H1 (cell line): ENCODE data around the gene NTRK2. TPM values are rescaled to one million over a fixed set of nuclear protein-coding genes. Genes with fewer than 3 reads are reported as not detected.

ENCODE experiments used
- CTCF ChIA-PET: fragments of 300-600 bp; sonication (Branson Sonifier 250); formaldehyde crosslinking; loops from one replicate; lab custom pipeline; 2021; ENCODE audit not compliant: partially characterized antibody; lab: Charles Lee
- POLR2A ChIA-PET: fragments of 300-600 bp; sonication (Branson Sonifier 250); formaldehyde crosslinking; loops from one replicate; lab custom pipeline; 2021; ENCODE audit warnings: inconsistent platforms; ENCODE audit not compliant: partially characterized antibody; lab: Charles Lee
- DNase-seq, 2 experiments: peaks; one replicate each; pipeline versions ENCODE4 v3.0.0 to v3.0.0-alpha.2; 2010 to 2022; ENCODE audit warnings: low spot score in 2 of 2, low read depth in 1 of 2, mixed read lengths in 1 of 2
- FAIRE-seq: peaks from 2 replicates; lab custom pipeline; 2011; peaks lifted over from hg19 to GRCh38; lab: Jason Lieb, UNC
- H2AFZ ChIP-seq: 2 replicates; pipeline ENCODE4 v1.8.1; 2012; ENCODE audit warnings: low read length, inconsistent platforms
- H2AK5ac ChIP-seq: 2 replicates; pipeline ENCODE4 v1.6.1; 2013; ENCODE audit warnings: low read depth, low read length
- H2BK120ac ChIP-seq: replicated peaks from 2 replicates; pipeline ENCODE3; 2013; ENCODE audit warnings: low read depth, low read length, inconsistent platforms
- H2BK12ac ChIP-seq: 2 replicates; pipeline ENCODE4 v1.6.1; 2013; ENCODE audit warnings: low read depth, low read length
- H2BK15ac ChIP-seq: 2 replicates; pipeline ENCODE4 v1.6.1; 2013; ENCODE audit warnings: low read length
- H2BK20ac ChIP-seq: 2 replicates; pipeline ENCODE4 v1.6.1; 2013; ENCODE audit warnings: low read length
- H2BK5ac ChIP-seq: 2 replicates; pipeline ENCODE4 v1.6.1; 2013; ENCODE audit warnings: low read depth, low read length
- H3K14ac ChIP-seq: 2 replicates; pipeline ENCODE4 v1.6.1; 2013; ENCODE audit warnings: inconsistent platforms; ENCODE audit not compliant: insufficient read length
- H3K18ac ChIP-seq: 2 replicates; pipeline ENCODE4 v1.6.1; 2013; ENCODE audit warnings: low read length; ENCODE audit errors: extremely low read depth
- H3K23ac ChIP-seq: 2 replicates; pipeline ENCODE4 v1.6.1; 2013; ENCODE audit warnings: inconsistent platforms; ENCODE audit not compliant: insufficient read length
- H3K23me2 ChIP-seq: 2 replicates; pipeline ENCODE4 v1.6.1; 2013; ENCODE audit warnings: low read depth, low read length
- H3K27ac ChIP-seq: 2 replicates; pipeline ENCODE4 v1.6.1; 2011; ENCODE audit warnings: low read depth, low read length, inconsistent platforms
- H3K27me3 ChIP-seq, 4 experiments: replicated peaks in 1 of 4; 1 replicate in 1 of 4; 2 replicates in 3 of 4; pipeline versions ENCODE4 v1.6.1 to v1.8.1; 2011 to 2013; ENCODE audit warnings: low read length in 3 of 4, mild to moderate bottlenecking in 3 of 4, inconsistent platforms in 2 of 4, mixed read lengths in 2 of 4, moderate library complexity in 1 of 4; ENCODE audit not compliant: control insufficient read depth in 3 of 4, insufficient read depth in 3 of 4; ENCODE audit errors: extremely low read depth in 1 of 4
- H3K36me3 ChIP-seq, 4 experiments: 2 replicates each; pipeline versions ENCODE4 v1.6.1 to v1.8.1; 2011 to 2013; ENCODE audit warnings: mild to moderate bottlenecking in 4 of 4, low read length in 3 of 4, moderate library complexity in 2 of 4, control low read depth in 1 of 4, inconsistent platforms in 1 of 4; ENCODE audit not compliant: insufficient read depth in 4 of 4, control insufficient read depth in 2 of 4
- H3K4ac ChIP-seq: replicated peaks from 2 replicates; pipeline ENCODE3; 2013; ENCODE audit warnings: low read length, low read depth, mixed read lengths, inconsistent platforms; ENCODE audit not compliant: insufficient read length
- H3K4me1 ChIP-seq, 4 experiments: replicated peaks in 1 of 4; 1 replicate in 1 of 4; 2 replicates in 3 of 4; pipeline versions ENCODE4 v1.6.1 to v1.8.1; 2011 to 2013; ENCODE audit warnings: low read length in 3 of 4, inconsistent platforms in 2 of 4, mixed read lengths in 1 of 4; ENCODE audit not compliant: insufficient read depth in 4 of 4, control insufficient read depth in 3 of 4
- H3K4me2 ChIP-seq, 2 experiments: 2 replicates each; pipeline versions ENCODE4 v1.6.1 to v1.8.1; 2011 to 2013; ENCODE audit warnings: low read depth in 2 of 2, low read length in 2 of 2, control low read depth in 1 of 2, inconsistent platforms in 1 of 2, mild to moderate bottlenecking in 1 of 2; ENCODE audit not compliant: insufficient read depth in 1 of 2
- H3K4me3 ChIP-seq, 4 experiments: fragments of 200-600, 300-600 bp in 1 of 4; sonication (generic), shearing (Covaris generic), sonication (Bioruptor Twin) in 1 of 4; 2 replicates each; pipeline versions ENCODE4 v1.5.1 to v1.8.1; 2011 to 2016; ENCODE audit warnings: low read length in 4 of 4, low read depth in 3 of 4, control low read depth in 2 of 4, inconsistent platforms in 2 of 4, mild to moderate bottlenecking in 2 of 4, mixed read lengths in 1 of 4, moderate library complexity in 1 of 4; ENCODE audit not compliant: insufficient read depth in 2 of 4; ENCODE audit errors: extremely low read depth in 1 of 4
- H3K56ac ChIP-seq: replicated peaks from 2 replicates; pipeline ENCODE3; 2013; ENCODE audit warnings: low read depth, mild to moderate bottlenecking, mixed read lengths, low read length, inconsistent platforms; ENCODE audit not compliant: insufficient read length
- H3K79me1 ChIP-seq: 2 replicates; pipeline ENCODE4 v1.6.1; 2013; ENCODE audit warnings: low read depth, low read length, control low read depth
- H3K79me2 ChIP-seq, 2 experiments: 2 replicates each; pipeline versions ENCODE4 v1.6.1 to v1.8.1; 2012 to 2013; ENCODE audit warnings: low read length in 2 of 2, mild to moderate bottlenecking in 2 of 2, inconsistent platforms in 1 of 2; ENCODE audit not compliant: insufficient read depth in 2 of 2, control insufficient read depth in 1 of 2
- H3K9ac ChIP-seq, 4 experiments: replicated peaks in 1 of 4; 1 replicate in 1 of 4; 2 replicates in 3 of 4; pipeline versions ENCODE4 v1.6.1 to v1.8.1; 2011 to 2013; ENCODE audit warnings: low read depth in 3 of 4, low read length in 3 of 4, control low read depth in 2 of 4, mild to moderate bottlenecking in 2 of 4, moderate library complexity in 2 of 4, inconsistent platforms in 1 of 4; ENCODE audit errors: extremely low read depth in 1 of 4
- H3K9me3 ChIP-seq, 2 experiments: 2 replicates each; pipeline versions ENCODE4 v1.6.1 to v1.8.1; 2012 to 2013; ENCODE audit warnings: mild to moderate bottlenecking in 2 of 2, moderate library complexity in 2 of 2, control low read depth in 1 of 2, inconsistent platforms in 1 of 2, low read depth in 1 of 2, low read length in 1 of 2, mixed read lengths in 1 of 2; ENCODE audit not compliant: insufficient read depth in 2 of 2
- H4K20me1 ChIP-seq, 2 experiments: replicated peaks in 1 of 2; 2 replicates each; pipeline versions ENCODE3 to v1.8.1; 2011 to 2013; ENCODE audit warnings: inconsistent platforms in 2 of 2, low read length in 2 of 2, mild to moderate bottlenecking in 1 of 2; ENCODE audit not compliant: insufficient read depth in 2 of 2, control insufficient read depth in 1 of 2
- H4K5ac ChIP-seq: 2 replicates; pipeline ENCODE4 v1.6.1; 2013; ENCODE audit warnings: low read length, low read depth, mixed read lengths, inconsistent platforms; ENCODE audit not compliant: insufficient read length
- H4K8ac ChIP-seq: 2 replicates; pipeline ENCODE4 v1.8.0; 2013; ENCODE audit warnings: mild to moderate bottlenecking, moderate library complexity, low read length, inconsistent platforms; ENCODE audit not compliant: insufficient read depth; ENCODE audit errors: extremely low read depth
- H4K91ac ChIP-seq: replicated peaks from 2 replicates; pipeline ENCODE3; 2013; ENCODE audit warnings: low read length, mixed read lengths, inconsistent platforms; ENCODE audit not compliant: insufficient read length
- CEBPB ChIP-seq: IDR thresholded peaks from 2 replicates; pipeline ENCODE4 v1.6.1; 2012; ENCODE audit warnings: low read depth, low read length
- CHD1 ChIP-seq: IDR thresholded peaks from 2 replicates; pipeline ENCODE4 v1.6.1; 2012; ENCODE audit warnings: low read depth, low read length, improper control_type of control experiment
- EP300 ChIP-seq, 2 experiments: IDR thresholded peaks; 1 replicate in 1 of 2; 2 replicates in 1 of 2; pipeline ENCODE4 v1.6.1; 2011 to 2012; ENCODE audit warnings: low read depth in 2 of 2, low read length in 2 of 2, mild to moderate bottlenecking in 2 of 2, borderline replicate concordance in 1 of 2, inconsistent platforms in 1 of 2, moderate library complexity in 1 of 2
- HDAC2 ChIP-seq, 2 experiments: fragments of 300-600 bp in 1 of 2; sonication (generic) in 1 of 2; IDR thresholded peaks; 2 replicates each; pipeline ENCODE4 v1.6.1; 2011 to 2012; ENCODE audit warnings: low read depth in 2 of 2, low read length in 2 of 2, mild to moderate bottlenecking in 2 of 2, moderate library complexity in 2 of 2, borderline replicate concordance in 1 of 2, inconsistent platforms in 1 of 2
- JUN ChIP-seq: IDR thresholded peaks from 2 replicates; pipeline ENCODE4 v1.6.1; 2011; ENCODE audit warnings: low read depth, mild to moderate bottlenecking, improper control_type of control experiment, low read length
- JUND ChIP-seq: IDR thresholded peaks from 2 replicates; pipeline ENCODE4 v1.6.1; 2011; ENCODE audit warnings: mild to moderate bottlenecking, improper control_type of control experiment, low read length
- KDM5A ChIP-seq: fragments of 200-600 bp; IDR thresholded peaks from 2 replicates; pipeline ENCODE4 v1.7.1; 2012; ENCODE audit warnings: mild to moderate bottlenecking, low read length, inconsistent platforms, mixed read lengths
- NRF1 ChIP-seq: IDR thresholded peaks from 2 replicates; pipeline ENCODE4 v1.6.1; 2011; ENCODE audit warnings: mild to moderate bottlenecking, low read depth, low read length, improper control_type of control experiment
- RBBP5 ChIP-seq: IDR thresholded peaks from 2 replicates; pipeline ENCODE4 v1.7.1; 2012; ENCODE audit warnings: low read depth, mild to moderate bottlenecking, inconsistent platforms, low read length, moderate library complexity, borderline replicate concordance
- RFX5 ChIP-seq: IDR thresholded peaks from 2 replicates; pipeline ENCODE4 v1.6.1; 2011; ENCODE audit warnings: low read depth, low read length, improper control_type of control experiment, borderline replicate concordance
- RXRA ChIP-seq: IDR thresholded peaks from 2 replicates; pipeline ENCODE4 v1.6.1; 2011; ENCODE audit warnings: low read depth, mild to moderate bottlenecking, low read length, moderate library complexity; ENCODE audit not compliant: insufficient read depth
- SAP30 ChIP-seq: fragments of 300-600 bp; sonication (generic); IDR thresholded peaks from 2 replicates; pipeline ENCODE4 v1.7.1; 2012; ENCODE audit warnings: low read length, moderate library complexity, mild to moderate bottlenecking, inconsistent platforms; ENCODE audit not compliant: insufficient read depth, insufficient replicate concordance
- SP4 ChIP-seq: IDR thresholded peaks from 2 replicates; pipeline ENCODE4 v1.6.1; 2012; ENCODE audit warnings: low read length, inconsistent platforms
- SUZ12 ChIP-seq: fragments of 200-600 bp; sonication (generic); IDR thresholded peaks from 2 replicates; pipeline ENCODE4 v1.6.1; 2012; ENCODE audit warnings: mild to moderate bottlenecking, inconsistent platforms, low read length, moderate library complexity, mixed read lengths
- TAF1 ChIP-seq: IDR thresholded peaks from 2 replicates; pipeline ENCODE4 v1.6.1; 2011; ENCODE audit warnings: mild to moderate bottlenecking, low read depth, low read length
- TAF7 ChIP-seq: optimal IDR thresholded peaks from 2 replicates; pipeline ENCODE3; 2011; ENCODE audit warnings: low read depth, mild to moderate bottlenecking, inconsistent platforms, low read length, moderate library complexity, borderline replicate concordance
- polyA plus RNA-seq, 7 experiments: library from polyadenylated mRNA; depleted of rRNA in 3 of 7; stranded (reverse) in 5 of 7; unstranded in 2 of 7; fragments of >200 nt in 5 of 7; fragments of 200-250 nt in 2 of 7; gene quantifications; 1 replicate in 5 of 7; 2 replicates in 1 of 7; 4 replicates in 1 of 7; pipeline versions ENCODE4 v1.2.1 to v1.2.3, GENCODE V29; 2011 to 2013; ENCODE audit warnings: missing spikeins in 2 of 7, mixed read lengths in 2 of 7
- total RNA-seq: library from RNA; stranded (reverse); fragmentation: NEBNext Ultra II Directional; extraction: Animal tissue kit (Norgen Biotek cat#: 25700); gene quantifications from 2 replicates; pipeline ENCODE4 v1.2.1, GENCODE V29; 2021

The NTRK2 gene
- total and polyA plus RNA-seq, 2 of the 8 experiments (the other 6 are each of a cell fraction or from before 2014, with no cell fraction given), result 0.03 to 0.04 TPM

- H2BK20ac ChIP-seq, result no peak overlapping the region
- no peak overlapping the region for H4K5ac ChIP-seq
- no peaks in the 10 kb centered on the region for H3K79me2 ChIP-seq
- H2BK120ac ChIP-seq, result no peak overlapping the region
- H4K8ac ChIP-seq, result no peak overlapping the region
- H3K18ac ChIP-seq, result no peak overlapping the region
- H3K4me1 ChIP-seq, result no peaks in the 10 kb centered on the region
- H2BK15ac ChIP-seq, result no peak overlapping the region
- H3K23me2 ChIP-seq, result no peaks in the 10 kb centered on the region
- H2BK5ac ChIP-seq, result no peak overlapping the region
- H4K20me1 ChIP-seq, result no peaks in the 10 kb centered on the region
- H2AFZ ChIP-seq, result no peak overlapping the region
- no peak overlapping the region for H4K91ac ChIP-seq
- no peak for FAIRE-seq
- no peaks in the 10 kb centered on the region for H3K9me3 ChIP-seq
- ChIA-PET CTCF (interaction anchor here (0.7 to 1.7 kb wide), 6 partner anchors 22 to 274 kb away, joined by 3 to 4 read pairs (median 3); no protein-coding TSS in a partner anchor), POLR2A (no interaction called here)
- no peak overlapping the region for H3K9ac ChIP-seq
- no peak overlapping the region for H3K4ac ChIP-seq
- DNase-seq, result no peak
- H2AK5ac ChIP-seq, result no peak overlapping the region
- no peaks in the 10 kb centered on the region for H3K36me3 ChIP-seq
- no peak overlapping the region for H3K23ac ChIP-seq
- H3K4me3 ChIP-seq, result no peak overlapping the region
- H3K14ac ChIP-seq, result no peak overlapping the region
- H2BK12ac ChIP-seq, result no peak overlapping the region
- H3K27ac ChIP-seq, result no peak overlapping the region
- no peak overlapping the region for H3K56ac ChIP-seq
- no peak overlapping the region for H3K4me2 ChIP-seq
- no peaks in the 10 kb centered on the region for H3K27me3 ChIP-seq
- H3K79me1 ChIP-seq, result no peaks in the 10 kb centered on the region
- no peak for TF ChIP-seq CEBPB
- no peak for TF ChIP-seq EP300 (IDR thresholded peaks at IDR 0.05; ENCODE audit: borderline replicate concordance in 1 of 2, low read depth in 2 of 2, low read length in 2 of 2)
- TF ChIP-seq TAF7, result no peak
- no peak for TF ChIP-seq RXRA
- TF ChIP-seq KDM5A, result no peak
- TF ChIP-seq NRF1, result no peak
- no peak for TF ChIP-seq SAP30
- no peak for TF ChIP-seq CHD1
- TF ChIP-seq RFX5, result no peak
- no peak for TF ChIP-seq JUN
- TF ChIP-seq HDAC2 (IDR thresholded peaks at IDR 0.05; ENCODE audit: borderline replicate concordance in 1 of 2, low read depth in 2 of 2, low read length in 2 of 2), result no peak
- no peak for TF ChIP-seq SUZ12
- TF ChIP-seq SP4, result no peak
- no peak for TF ChIP-seq TAF1
- no peak for TF ChIP-seq RBBP5
- no peak for TF ChIP-seq JUND
Observed at GRCh38 chr9:84971571-84971970, 302.0 kb downstream of the NTRK2 start.
